AG10803 (cell line): ENCODE results near the gene PRR5L.

ENCODE experiments used
- DNase-seq: peaks from one replicate; pipeline ENCODE4 v3.0.0; 2010; ENCODE audit warnings: low read depth
- H3K4me3 ChIP-seq: 2 replicates; pipeline ENCODE4 v1.5.1; 2011; ENCODE audit warnings: mild to moderate bottlenecking, low read length, control low read depth
- TF ChIP-seq, protein P1 (sequence below): conservative IDR thresholded peaks from 2 replicates; pipeline ENCODE4 v1.5.1; 2011; ENCODE audit warnings: mild to moderate bottlenecking, low read length, control low read depth, inconsistent platforms

The PRR5L gene

DNA sequence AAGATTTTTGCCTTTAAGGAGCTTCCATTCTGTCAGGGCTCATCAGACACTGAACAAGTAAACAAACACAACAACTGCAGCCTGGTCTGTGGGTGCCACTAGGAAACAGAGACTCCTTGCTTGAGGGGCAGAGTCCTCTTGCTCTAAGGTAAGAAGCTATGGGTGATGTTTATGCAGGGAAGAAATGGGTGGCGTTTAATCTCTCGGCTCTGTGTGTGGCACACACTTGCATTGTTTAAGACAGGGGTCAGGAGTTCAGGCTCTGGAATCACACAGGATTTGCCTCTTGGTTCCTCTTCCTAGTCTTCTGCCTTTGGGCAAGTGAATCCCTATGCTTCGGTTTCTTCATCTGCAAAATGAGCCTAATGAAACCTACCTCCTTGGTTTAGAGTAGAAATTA, 90.3 kb downstream of the PRR5L start:
- no peak for DNase-seq
- H3K4me3 ChIP-seq: no peak overlapping the region
- TF ChIP-seq, protein P1, sequence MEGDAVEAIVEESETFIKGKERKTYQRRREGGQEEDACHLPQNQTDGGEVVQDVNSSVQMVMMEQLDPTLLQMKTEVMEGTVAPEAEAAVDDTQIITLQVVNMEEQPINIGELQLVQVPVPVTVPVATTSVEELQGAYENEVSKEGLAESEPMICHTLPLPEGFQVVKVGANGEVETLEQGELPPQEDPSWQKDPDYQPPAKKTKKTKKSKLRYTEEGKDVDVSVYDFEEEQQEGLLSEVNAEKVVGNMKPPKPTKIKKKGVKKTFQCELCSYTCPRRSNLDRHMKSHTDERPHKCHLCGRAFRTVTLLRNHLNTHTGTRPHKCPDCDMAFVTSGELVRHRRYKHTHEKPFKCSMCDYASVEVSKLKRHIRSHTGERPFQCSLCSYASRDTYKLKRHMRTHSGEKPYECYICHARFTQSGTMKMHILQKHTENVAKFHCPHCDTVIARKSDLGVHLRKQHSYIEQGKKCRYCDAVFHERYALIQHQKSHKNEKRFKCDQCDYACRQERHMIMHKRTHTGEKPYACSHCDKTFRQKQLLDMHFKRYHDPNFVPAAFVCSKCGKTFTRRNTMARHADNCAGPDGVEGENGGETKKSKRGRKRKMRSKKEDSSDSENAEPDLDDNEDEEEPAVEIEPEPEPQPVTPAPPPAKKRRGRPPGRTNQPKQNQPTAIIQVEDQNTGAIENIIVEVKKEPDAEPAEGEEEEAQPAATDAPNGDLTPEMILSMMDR: no peak

DNA sequence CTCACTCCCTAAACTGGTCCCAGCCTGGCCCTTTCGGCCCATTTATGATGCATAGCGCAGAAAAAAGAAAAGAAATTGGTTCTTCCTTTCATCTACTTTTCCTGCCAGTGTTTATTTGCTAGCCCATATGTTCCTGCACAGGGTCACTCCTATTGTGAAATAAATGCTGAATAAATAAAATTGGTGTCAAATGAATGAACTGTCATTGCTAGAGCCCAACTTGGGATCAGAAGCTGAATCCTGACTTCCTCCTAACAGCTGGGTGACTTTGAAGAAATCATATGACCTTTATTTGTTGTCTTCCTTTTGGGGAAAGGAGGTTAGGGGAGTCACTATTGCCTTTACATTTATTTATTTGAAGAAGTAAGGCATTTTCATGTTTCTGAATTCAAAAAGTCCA, 92.0 kb downstream of the PRR5L start:
- no peak overlapping the region for H3K4me3 ChIP-seq
- TF ChIP-seq, protein P1: no peak
- no peak for DNase-seq

DNA sequence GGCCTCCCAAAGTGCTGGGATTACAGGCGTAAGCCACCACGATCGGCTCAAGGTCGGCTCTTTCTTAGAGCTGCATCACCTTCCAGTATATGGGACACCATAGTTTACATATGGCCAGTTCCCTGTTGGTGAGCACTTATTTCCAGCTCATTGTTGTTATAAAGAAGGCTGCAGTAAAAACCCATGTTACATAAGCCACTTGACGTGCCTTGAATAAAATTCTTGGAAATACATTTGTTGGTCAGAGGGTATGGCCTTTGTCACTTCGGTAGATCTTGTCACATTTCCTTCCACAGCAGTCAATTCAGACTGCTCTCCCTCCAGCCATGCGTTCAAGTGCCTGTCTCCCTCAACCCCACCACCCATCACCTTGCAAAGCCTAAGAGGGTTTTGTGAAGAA, 92.9 kb downstream of the PRR5L start:
- DNase-seq: no peak
- no peak overlapping the region for H3K4me3 ChIP-seq
- TF ChIP-seq, protein P1: no peak

DNA sequence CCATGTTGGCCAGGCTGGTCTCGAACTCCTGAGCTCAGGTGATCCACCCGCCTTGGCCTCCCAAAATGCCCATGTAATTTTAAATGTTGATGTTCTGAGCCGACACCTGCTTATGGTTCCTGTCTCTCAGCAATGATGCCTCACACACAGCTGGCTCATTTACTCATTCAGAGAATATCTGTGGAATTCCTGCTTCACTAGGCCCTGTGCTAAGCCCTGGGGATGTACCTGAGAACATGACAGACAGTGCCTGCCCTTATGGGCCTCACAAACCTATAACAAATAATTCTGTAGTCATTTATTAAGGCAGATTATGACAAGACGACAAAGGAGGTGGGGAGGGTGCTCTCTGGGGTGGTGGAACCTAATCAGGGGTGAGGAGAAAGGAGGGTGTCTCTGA, 93.7 kb downstream of the PRR5L start:
- TF ChIP-seq, protein P1: no peak
- no peak for DNase-seq
- no peak overlapping the region for H3K4me3 ChIP-seq

DNA sequence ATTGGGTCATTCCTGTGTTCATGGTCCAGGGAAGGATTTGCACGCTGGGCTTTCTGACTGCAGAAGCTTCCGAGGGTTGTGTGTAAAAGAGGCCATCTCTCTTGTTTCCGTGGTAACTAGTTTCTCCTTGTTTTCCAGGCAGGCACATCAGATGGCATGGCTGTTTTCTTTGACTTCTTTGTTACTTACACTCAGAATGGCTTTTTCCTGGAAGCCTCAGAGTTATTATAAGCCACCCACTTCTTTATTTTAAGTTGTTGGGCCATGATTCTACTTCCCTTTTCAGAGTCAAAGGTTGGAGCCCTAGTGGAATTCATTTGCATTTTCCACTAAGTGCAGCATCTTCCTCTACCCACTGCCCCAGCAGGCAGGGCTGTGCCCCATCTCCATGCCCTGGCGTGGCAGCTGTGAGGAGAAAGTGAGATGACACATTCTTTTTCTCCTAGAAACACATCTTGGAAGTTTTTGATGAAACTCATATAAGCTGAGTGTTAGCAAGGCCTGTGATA, 94.9 kb downstream of the PRR5L start:
- TF ChIP-seq, protein P1: no peak
- no peak for DNase-seq

DNA sequence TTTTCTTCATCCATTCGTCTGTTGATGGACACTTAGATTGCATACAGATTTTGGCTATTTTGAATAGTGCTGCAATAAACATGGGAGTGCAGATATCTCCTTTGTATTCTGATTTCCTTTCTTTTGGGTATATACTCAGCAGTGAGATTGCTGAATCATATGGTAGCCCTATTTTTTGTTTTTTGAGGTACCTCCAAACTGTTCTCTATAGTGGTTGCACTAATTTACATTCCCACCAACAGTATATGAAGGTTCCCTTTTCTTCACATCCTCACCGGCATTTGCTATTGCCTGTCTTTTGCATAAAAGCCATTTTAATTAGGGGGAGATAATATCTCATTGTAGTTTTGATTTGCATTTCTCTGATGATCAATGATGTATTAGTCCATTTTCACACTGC, 96.1 kb downstream of the PRR5L start:
- TF ChIP-seq, protein P1: no peak
- no peak for DNase-seq
- no peak overlapping the region for H3K4me3 ChIP-seq

More for the DNA sequence above, 94.9 kb downstream of the PRR5L start:
- H3K4me3 ChIP-seq: no peak overlapping the region

DNA sequence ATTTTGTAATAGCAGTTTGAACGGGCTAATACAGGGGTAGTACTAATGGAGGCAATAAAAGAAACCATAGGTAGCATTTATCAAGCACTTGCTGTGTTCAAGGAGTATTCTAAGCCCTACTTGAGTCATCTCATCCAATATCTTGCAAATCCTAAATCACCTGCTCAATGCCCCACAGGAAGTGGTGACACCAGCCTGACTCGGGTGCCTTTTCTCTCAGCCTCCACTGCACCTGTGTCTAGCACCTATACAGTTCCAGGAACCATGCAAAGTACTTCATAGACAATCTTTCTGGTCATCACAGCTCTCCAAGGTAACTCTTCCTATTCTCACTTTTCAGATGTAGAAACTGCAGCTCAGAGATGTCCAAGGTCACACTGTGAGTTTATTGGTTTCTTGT, 98.0 kb downstream of the PRR5L start:
- TF ChIP-seq, protein P1: no peak

More for the DNA sequence above, 98.0 kb downstream of the PRR5L start:
- no peak for DNase-seq
- no peak overlapping the region for H3K4me3 ChIP-seq
